GM10847 (cell line): ENCODE data around the gene SEPTIN5.

ENCODE experiments used
- POLR2A ChIP-seq: IDR thresholded peaks from 2 replicates; pipeline ENCODE4 v1.6.1; 2011; ENCODE audit not compliant: insufficient read length; ENCODE audit errors: extremely low read depth

The SEPTIN5 gene

GRCh38 chr22:19714312-19715187 is at the start of gene SEPTIN5:
SEPTIN5 (plus strand) TSS chr22:19714503; CDS start chr22:19714589, 86 bp downstream.
- TF ChIP-seq POLR2A: no peak

- no peak for TF ChIP-seq POLR2A
Measured at GRCh38 chr22:19664951-19665783, 49.1 kb upstream of the SEPTIN5 start.

- TF ChIP-seq POLR2A: no peak
Measured at GRCh38 chr22:19665784-19666672, 48.3 kb upstream of the SEPTIN5 start.

- TF ChIP-seq POLR2A: no peak
Measured at GRCh38 chr22:19666673-19667593, 47.4 kb upstream of the SEPTIN5 start.

- no peak for TF ChIP-seq POLR2A
Measured at GRCh38 chr22:19667872-19668740, 46.2 kb upstream of the SEPTIN5 start.

- no peak for TF ChIP-seq POLR2A
Measured at GRCh38 chr22:19668748-19669147, 45.6 kb upstream of the SEPTIN5 start.

- no peak for TF ChIP-seq POLR2A
Measured at GRCh38 chr22:19669570-19669969, 44.7 kb upstream of the SEPTIN5 start.

GRCh38 chr22:19671316-19671715 is 43.0 kb upstream of the SEPTIN5 start:
- no peak for TF ChIP-seq POLR2A

- no peak for TF ChIP-seq POLR2A
Measured at GRCh38 chr22:19672054-19672776, 42.1 kb upstream of the SEPTIN5 start.

- TF ChIP-seq POLR2A: no peak
Measured at GRCh38 chr22:19673660-19674059, 40.6 kb upstream of the SEPTIN5 start.

GRCh38 chr22:19674129-19674928 is 40.0 kb upstream of the SEPTIN5 start:
- TF ChIP-seq POLR2A: no peak

GRCh38 chr22:19674929-19675253 is 39.4 kb upstream of the SEPTIN5 start:
- TF ChIP-seq POLR2A: no peak

GRCh38 chr22:19675428-19675827 is 38.9 kb upstream of the SEPTIN5 start:
- no peak for TF ChIP-seq POLR2A
